ENCODE data around the gene TMEM63C. TPM values are rescaled to one million over a fixed set of nuclear protein-coding genes. Genes with fewer than 3 reads are reported as not detected.
A peak's percentile ranks its signal among the peaks of the same experiment; 100 is the strongest.

Gene TMEM63C
- total RNA-seq, 1 donor from 2014 or later, result 39.9 TPM

DNA sequence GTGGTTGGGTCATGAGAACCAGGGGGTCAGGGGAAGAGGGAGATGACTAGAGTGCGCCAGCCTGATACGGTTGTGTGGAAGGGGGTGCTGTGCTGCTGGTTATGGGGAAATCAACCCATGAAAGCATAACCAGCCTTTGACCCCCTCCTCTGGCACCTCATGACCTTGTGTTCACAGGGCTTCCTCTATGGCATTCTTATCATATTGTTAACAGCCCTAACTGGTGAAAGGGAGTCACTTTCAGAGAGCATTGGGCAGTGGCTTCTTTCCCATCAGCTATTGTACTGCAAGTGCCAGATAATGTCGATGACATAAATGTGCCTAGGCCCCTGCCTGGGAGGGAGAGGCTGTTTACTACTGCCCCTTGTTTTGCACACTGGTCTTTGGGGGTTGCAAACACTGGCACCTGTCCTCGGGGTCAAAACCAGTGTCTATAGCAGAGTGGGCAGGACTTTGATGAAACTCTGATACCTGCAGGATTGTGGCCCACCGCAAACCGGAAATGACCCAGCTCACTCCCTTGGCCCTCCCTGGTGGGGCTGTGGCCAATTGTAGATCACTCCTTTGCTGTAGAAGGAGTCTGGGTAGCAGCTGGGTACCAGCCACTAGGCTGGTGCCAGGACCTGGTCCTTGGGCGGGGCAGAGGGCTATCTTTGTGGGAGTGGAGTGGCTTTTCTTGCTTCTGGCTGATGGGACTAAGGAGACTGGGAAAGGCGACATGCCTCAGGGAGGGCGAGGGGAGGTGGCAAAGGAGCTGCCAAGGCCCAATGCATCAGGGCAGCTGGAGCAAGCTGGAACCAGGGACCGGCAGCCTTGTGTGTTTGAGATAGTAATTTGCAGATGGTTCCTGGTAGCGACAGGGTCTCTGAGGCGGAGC, 634 bp upstream of the TMEM63C start:
- TF ChIP-seq, protein P1, sequence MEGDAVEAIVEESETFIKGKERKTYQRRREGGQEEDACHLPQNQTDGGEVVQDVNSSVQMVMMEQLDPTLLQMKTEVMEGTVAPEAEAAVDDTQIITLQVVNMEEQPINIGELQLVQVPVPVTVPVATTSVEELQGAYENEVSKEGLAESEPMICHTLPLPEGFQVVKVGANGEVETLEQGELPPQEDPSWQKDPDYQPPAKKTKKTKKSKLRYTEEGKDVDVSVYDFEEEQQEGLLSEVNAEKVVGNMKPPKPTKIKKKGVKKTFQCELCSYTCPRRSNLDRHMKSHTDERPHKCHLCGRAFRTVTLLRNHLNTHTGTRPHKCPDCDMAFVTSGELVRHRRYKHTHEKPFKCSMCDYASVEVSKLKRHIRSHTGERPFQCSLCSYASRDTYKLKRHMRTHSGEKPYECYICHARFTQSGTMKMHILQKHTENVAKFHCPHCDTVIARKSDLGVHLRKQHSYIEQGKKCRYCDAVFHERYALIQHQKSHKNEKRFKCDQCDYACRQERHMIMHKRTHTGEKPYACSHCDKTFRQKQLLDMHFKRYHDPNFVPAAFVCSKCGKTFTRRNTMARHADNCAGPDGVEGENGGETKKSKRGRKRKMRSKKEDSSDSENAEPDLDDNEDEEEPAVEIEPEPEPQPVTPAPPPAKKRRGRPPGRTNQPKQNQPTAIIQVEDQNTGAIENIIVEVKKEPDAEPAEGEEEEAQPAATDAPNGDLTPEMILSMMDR (IDR thresholded peaks at IDR 0.05; ENCODE audit: partially characterized antibody, unreplicated experiment), result no peak
- Mint-ChIP-seq H3K27ac (ENCODE audit: unreplicated experiment) (peak overlapping the region; percentile 84), H3K4me3 (ENCODE audit: unreplicated experiment) (peak overlapping the region; percentile 86), H3K4me1 (ENCODE audit: low read depth, unreplicated experiment) (peaks cover 27% of the 10 kb centered on the region), H3K27me3 (ENCODE audit: unreplicated experiment) (peaks cover 2% of the 10 kb centered on the region), H3K36me3 (ENCODE audit: unreplicated experiment) (no peaks in the 10 kb centered on the region), H3K9me3 (ENCODE audit: unreplicated experiment) (peaks cover 8% of the 10 kb centered on the region)
- no peak for DNase-seq

DNA sequence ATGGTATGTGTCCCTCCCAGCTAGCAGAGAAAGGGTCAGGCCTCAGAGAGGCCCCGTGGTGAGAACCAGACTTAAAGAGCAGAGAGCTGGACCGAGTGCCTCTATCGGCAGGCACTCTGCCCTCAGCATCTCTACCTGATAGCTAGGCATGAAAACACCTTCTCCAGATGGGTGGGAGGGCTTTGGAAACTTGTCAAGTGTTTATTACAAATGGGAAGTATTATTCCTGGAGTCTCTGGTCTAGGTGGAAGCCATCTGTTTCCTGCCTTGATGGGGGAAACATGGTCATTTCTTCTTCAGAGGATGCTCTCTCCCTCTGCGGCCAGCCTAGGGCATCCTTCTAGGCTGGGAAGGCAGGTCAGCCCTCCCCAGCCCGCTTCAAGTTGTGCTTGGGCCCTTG, 2.3 kb downstream of the TMEM63C start:
- Mint-ChIP-seq H3K27me3 (ENCODE audit: unreplicated experiment) (peaks cover 12% of the 10 kb centered on the region), H3K36me3 (ENCODE audit: unreplicated experiment) (no peaks in the 10 kb centered on the region), H3K27ac (ENCODE audit: unreplicated experiment) (no peak overlapping the region)

DNA sequence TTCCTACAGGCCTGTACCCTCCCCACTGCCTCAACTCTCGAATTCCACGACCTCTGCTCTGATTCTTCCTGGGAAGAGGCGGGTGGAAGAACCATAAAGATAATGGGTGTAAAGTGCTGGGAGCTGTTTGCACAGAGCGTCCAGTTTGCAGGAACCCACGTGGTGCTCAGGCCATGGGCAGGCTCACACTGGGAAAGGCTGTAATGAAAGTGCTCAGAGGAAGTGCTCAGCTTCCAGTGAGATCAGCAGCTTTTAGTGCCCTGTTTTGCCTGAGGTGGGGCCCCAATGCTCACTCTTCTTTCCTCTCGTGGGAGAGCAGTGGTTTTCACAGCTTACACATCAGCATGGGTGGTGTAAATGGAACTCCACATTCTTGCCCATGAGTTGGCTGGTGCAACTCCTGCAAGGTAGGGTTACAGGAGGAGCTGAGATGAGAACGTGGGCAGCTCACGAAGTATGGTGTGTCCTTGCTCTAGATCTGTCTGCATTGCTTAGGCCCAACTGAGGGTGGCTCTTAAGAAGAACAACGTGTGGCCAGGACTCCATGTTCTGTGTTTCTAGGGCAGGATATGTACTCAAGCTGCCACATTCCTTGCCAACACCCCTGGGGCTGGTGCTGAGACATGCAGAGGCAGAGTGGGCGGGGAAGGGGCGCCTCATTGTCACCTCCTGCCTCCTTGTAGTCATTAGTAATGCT, 2.9 kb downstream of the TMEM63C start:
- Mint-ChIP-seq H3K4me1 (ENCODE audit: low read depth, unreplicated experiment) (peaks cover 37% of the 10 kb centered on the region), H3K9me3 (ENCODE audit: unreplicated experiment) (peaks cover 18% of the 10 kb centered on the region), H3K4me3 (ENCODE audit: unreplicated experiment) (peak overlapping the region; percentile 40), H3K27me3 (ENCODE audit: unreplicated experiment) (peaks cover 12% of the 10 kb centered on the region), H3K27ac (ENCODE audit: unreplicated experiment) (no peak overlapping the region), H3K36me3 (ENCODE audit: unreplicated experiment) (no peaks in the 10 kb centered on the region)
- TF ChIP-seq, protein P1 (IDR thresholded peaks at IDR 0.05; ENCODE audit: partially characterized antibody, unreplicated experiment), result no peak
- no peak for DNase-seq

More for the DNA sequence above, 2.3 kb downstream of the TMEM63C start:
- H3K4me1 Mint-ChIP-seq (ENCODE audit: low read depth, unreplicated experiment), result peaks cover 34% of the 10 kb centered on the region
- DNase-seq, result no peak
- peak overlapping the region; percentile 40 for H3K4me3 Mint-ChIP-seq (ENCODE audit: unreplicated experiment)
- TF ChIP-seq, protein P1 (IDR thresholded peaks at IDR 0.05; ENCODE audit: partially characterized antibody, unreplicated experiment), result no peak
- H3K9me3 Mint-ChIP-seq (ENCODE audit: unreplicated experiment), result peaks cover 16% of the 10 kb centered on the region

DNA sequence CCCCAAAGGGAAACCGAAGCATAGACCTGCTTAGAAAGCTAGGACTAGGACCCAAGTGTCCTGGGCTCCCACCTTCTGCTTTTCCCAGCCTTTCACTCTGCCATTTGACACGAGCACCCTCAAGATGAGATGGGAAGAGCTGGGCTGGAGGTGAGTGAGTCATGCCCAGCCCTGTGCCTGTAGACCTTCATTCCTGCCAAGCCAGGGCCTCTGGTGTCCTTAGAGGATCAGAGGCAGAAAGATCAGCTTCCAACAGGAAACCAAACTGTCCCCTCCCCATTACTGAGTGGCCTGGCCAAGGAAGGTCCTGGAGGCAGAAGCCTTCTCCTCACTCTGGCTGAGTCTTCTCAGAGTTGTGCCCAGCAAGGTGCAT, 3.5 kb downstream of the TMEM63C start:
- TF ChIP-seq, protein P1 (IDR thresholded peaks at IDR 0.05; ENCODE audit: partially characterized antibody, unreplicated experiment), result no peak
- Mint-ChIP-seq H3K4me3 (ENCODE audit: unreplicated experiment) (no peak overlapping the region), H3K4me1 (ENCODE audit: low read depth, unreplicated experiment) (peaks cover 40% of the 10 kb centered on the region), H3K27ac (ENCODE audit: unreplicated experiment) (no peak overlapping the region), H3K9me3 (ENCODE audit: unreplicated experiment) (peaks cover 18% of the 10 kb centered on the region), H3K27me3 (ENCODE audit: unreplicated experiment) (peaks cover 12% of the 10 kb centered on the region), H3K36me3 (ENCODE audit: unreplicated experiment) (no peaks in the 10 kb centered on the region)
- DNase-seq, result no peak

Measured in glutamatergic neuron (in vitro differentiated cells).